HepG2 (cell line): ENCODE measurements around the gene BRD2.

Experiments
- FOXA3 ChIP-seq: IDR thresholded peaks from 2 replicates; pipeline ENCODE4 v1.6.1; 2016; ENCODE audit warnings: missing genetic modification reagents, missing compliant biosample characterization
- GTF2F1 ChIP-seq: fragments of 150-350 bp; IDR thresholded peaks from 2 replicates; pipeline ENCODE4 v1.6.1; 2014; ENCODE audit warnings: low read length
- NBN ChIP-seq: fragments of 450-650 bp; conservative IDR thresholded peaks from 2 replicates; pipeline ENCODE4 v1.6.1; 2017
- POLR2A ChIP-seq, 2 experiments: IDR thresholded peaks; 2 replicates each; pipeline ENCODE4 v1.6.1; 2011; ENCODE audit warnings: low read depth in 2 of 2, low read length in 2 of 2, mild to moderate bottlenecking in 1 of 2, moderate library complexity in 1 of 2; ENCODE audit not compliant: insufficient read depth in 1 of 2
- RBAK ChIP-seq: sonication (generic); formaldehyde crosslinking; IDR thresholded peaks from 2 replicates; pipeline ENCODE4 v1.5.1; 2020; ENCODE audit warnings: mild to moderate bottlenecking, missing genetic modification reagents
- SALL1 ChIP-seq: sonication (generic); formaldehyde crosslinking; IDR thresholded peaks from 2 replicates; pipeline ENCODE4 v1.8.0; 2022; ENCODE audit warnings: mild to moderate bottlenecking, missing genetic modification reagents
- SIX1 ChIP-seq: sonication (generic); formaldehyde crosslinking; IDR thresholded peaks from 2 replicates; pipeline ENCODE4 v1.4.0; 2020; ENCODE audit warnings: missing genetic modification reagents, borderline replicate concordance
- SKI ChIP-seq: fragments of 450-650 bp; IDR thresholded peaks from one replicate; pipeline ENCODE4 v1.6.1; 2018; ENCODE audit warnings: mild to moderate bottlenecking; ENCODE audit not compliant: partially characterized antibody
- TF ChIP-seq, protein P1 (sequence below): sonication (generic); formaldehyde crosslinking; IDR thresholded peaks from 2 replicates; pipeline ENCODE4 v1.5.0; 2020; ENCODE audit warnings: mild to moderate bottlenecking, missing genetic modification reagents, moderate library complexity
- TF ChIP-seq, protein P2 (sequence below): sonication (generic); formaldehyde crosslinking; IDR thresholded peaks from 2 replicates; pipeline ENCODE4 v1.4.0; 2020; ENCODE audit warnings: mild to moderate bottlenecking, missing genetic modification reagents

DNA sequence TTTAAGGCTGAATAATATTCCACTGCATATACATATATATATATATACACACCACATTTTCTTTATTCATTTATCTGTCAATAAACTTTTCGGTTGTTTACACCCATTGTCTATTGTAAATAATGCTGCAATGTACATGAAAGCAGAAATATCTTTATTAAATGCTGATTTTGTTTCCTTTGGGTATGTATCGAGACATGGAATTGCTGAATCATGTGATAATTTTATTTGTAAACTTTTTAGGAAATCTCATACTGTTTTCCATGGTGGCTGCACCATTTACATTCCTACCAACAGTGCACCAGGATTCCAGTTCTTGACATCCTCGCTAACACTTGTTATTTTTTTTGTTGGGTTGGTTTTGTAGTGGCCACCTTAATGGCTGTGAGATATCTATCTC lies 55.1 kb downstream of the BRD2 start:
- TF ChIP-seq, protein P1, sequence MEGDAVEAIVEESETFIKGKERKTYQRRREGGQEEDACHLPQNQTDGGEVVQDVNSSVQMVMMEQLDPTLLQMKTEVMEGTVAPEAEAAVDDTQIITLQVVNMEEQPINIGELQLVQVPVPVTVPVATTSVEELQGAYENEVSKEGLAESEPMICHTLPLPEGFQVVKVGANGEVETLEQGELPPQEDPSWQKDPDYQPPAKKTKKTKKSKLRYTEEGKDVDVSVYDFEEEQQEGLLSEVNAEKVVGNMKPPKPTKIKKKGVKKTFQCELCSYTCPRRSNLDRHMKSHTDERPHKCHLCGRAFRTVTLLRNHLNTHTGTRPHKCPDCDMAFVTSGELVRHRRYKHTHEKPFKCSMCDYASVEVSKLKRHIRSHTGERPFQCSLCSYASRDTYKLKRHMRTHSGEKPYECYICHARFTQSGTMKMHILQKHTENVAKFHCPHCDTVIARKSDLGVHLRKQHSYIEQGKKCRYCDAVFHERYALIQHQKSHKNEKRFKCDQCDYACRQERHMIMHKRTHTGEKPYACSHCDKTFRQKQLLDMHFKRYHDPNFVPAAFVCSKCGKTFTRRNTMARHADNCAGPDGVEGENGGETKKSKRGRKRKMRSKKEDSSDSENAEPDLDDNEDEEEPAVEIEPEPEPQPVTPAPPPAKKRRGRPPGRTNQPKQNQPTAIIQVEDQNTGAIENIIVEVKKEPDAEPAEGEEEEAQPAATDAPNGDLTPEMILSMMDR (CRISPR knock-in tag) = no peak
- TF ChIP-seq FOXA3 (CRISPR knock-in tag) (no peak), SKI (no peak), RBAK (CRISPR knock-in tag) (no peak), SIX1 (CRISPR knock-in tag) (no peak), NBN (no peak), GTF2F1 (no peak), SALL1 (CRISPR knock-in tag) (no peak), POLR2A (IDR thresholded peaks at IDR 0.05; ENCODE audit: insufficient read depth in 1 of 2, low read depth in 2 of 2, low read length in 2 of 2) (no peak)
- TF ChIP-seq, protein P2, sequence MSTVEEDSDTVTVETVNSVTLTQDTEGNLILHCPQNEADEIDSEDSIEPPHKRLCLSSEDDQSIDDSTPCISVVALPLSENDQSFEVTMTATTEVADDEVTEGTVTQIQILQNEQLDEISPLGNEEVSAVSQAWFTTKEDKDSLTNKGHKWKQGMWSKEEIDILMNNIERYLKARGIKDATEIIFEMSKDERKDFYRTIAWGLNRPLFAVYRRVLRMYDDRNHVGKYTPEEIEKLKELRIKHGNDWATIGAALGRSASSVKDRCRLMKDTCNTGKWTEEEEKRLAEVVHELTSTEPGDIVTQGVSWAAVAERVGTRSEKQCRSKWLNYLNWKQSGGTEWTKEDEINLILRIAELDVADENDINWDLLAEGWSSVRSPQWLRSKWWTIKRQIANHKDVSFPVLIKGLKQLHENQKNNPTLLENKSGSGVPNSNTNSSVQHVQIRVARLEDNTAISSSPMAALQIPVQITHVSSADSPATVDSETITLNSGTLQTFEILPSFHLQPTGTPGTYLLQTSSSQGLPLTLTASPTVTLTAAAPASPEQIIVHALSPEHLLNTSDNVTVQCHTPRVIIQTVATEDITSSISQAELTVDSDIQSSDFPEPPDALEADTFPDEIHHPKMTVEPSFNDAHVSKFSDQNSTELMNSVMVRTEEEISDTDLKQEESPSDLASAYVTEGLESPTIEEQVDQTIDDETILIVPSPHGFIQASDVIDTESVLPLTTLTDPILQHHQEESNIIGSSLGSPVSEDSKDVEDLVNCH (CRISPR knock-in tag) = no peak
